ENCODE data around the gene TPK1. TPM values are rescaled to one million over a fixed set of nuclear protein-coding genes. Genes with fewer than 3 reads are reported as not detected.

The TPK1 gene
- total and polyA plus RNA-seq, 8 donors: 1.8 to 13.0 (median 4.3) TPM

GRCh38 chr7:144549861-144550260, 286.0 kb downstream of the TPK1 start:
- Histone ChIP-seq H3K4me3 (no peak overlapping the region), H3K27me3 (no peaks in the 10 kb centered on the region), H3K27ac (no peak overlapping the region), H3K36me3 (no peaks in the 10 kb centered on the region), H3K9me3 (no peaks in the 10 kb centered on the region), H3K4me1 (peaks cover 0 to 3% (median 0%) of the 10 kb centered on the region in 4 donors)
- TF ChIP-seq EP300 (IDR thresholded peaks at IDR 0.05) (no peak), CTCF (IDR thresholded peaks at IDR 0.05) (no peak), POLR2A (IDR thresholded peaks at IDR 0.05) (no peak), POLR2AphosphoS5 (IDR thresholded peaks at IDR 0.05) (no peak)
- WGBS, 5 donors: 81 to 93% (median 83%) methylated on average over 7 of the region's 7 CpGs
- intact Hi-C loops (cut with DNase I; ENCODE audit: low total_unique reads): no loop called here
- DNase-seq: no peak

GRCh38 chr7:144548556-144548955, 287.3 kb downstream of the TPK1 start:
- intact Hi-C loops (cut with DNase I; ENCODE audit: low total_unique reads): no loop called here
- Histone ChIP-seq H3K27me3 (no peaks in the 10 kb centered on the region), H3K9me3 (no peaks in the 10 kb centered on the region), H3K27ac (no peak overlapping the region), H3K4me1 (peaks cover 0 to 3% (median 0%) of the 10 kb centered on the region in 4 donors), H3K4me3 (no peak overlapping the region), H3K36me3 (no peaks in the 10 kb centered on the region)
- 81 to 92% (median 87%) methylated on average over 3 of the region's 3 CpGs for WGBS, 5 donors
- no peak for TF ChIP-seq EP300 (IDR thresholded peaks at IDR 0.05)
- TF ChIP-seq POLR2AphosphoS5 (IDR thresholded peaks at IDR 0.05): no peak
- no peak for TF ChIP-seq CTCF (IDR thresholded peaks at IDR 0.05)
- no peak for TF ChIP-seq POLR2A (IDR thresholded peaks at IDR 0.05)
- no peak for DNase-seq

GRCh38 chr7:144547888-144548287, 288.0 kb downstream of the TPK1 start:
- intact Hi-C loops (cut with DNase I; ENCODE audit: low total_unique reads): no loop called here
- TF ChIP-seq CTCF (IDR thresholded peaks at IDR 0.05) (no peak), POLR2AphosphoS5 (IDR thresholded peaks at IDR 0.05) (no peak), EP300 (IDR thresholded peaks at IDR 0.05) (no peak), POLR2A (IDR thresholded peaks at IDR 0.05) (no peak)
- 77 to 100% (median 93%) methylated on average over 1 of the region's 1 CpG for WGBS, 5 donors

GRCh38 chr7:144546782-144547181, 289.1 kb downstream of the TPK1 start:
- DNase-seq: no peak
- WGBS, 5 donors: 59 to 69% (median 60%) methylated on average over 2 of the region's 2 CpGs
- TF ChIP-seq EP300 (IDR thresholded peaks at IDR 0.05) (no peak), CTCF (IDR thresholded peaks at IDR 0.05) (no peak), POLR2A (IDR thresholded peaks at IDR 0.05) (no peak), POLR2AphosphoS5 (IDR thresholded peaks at IDR 0.05) (no peak)

More at GRCh38 chr7:144547888-144548287, 288.0 kb downstream of the TPK1 start:
- H3K27ac ChIP-seq: no peak overlapping the region
- no peak for DNase-seq
- H3K4me3 ChIP-seq: no peak overlapping the region
- H3K9me3 ChIP-seq: no peaks in the 10 kb centered on the region
- no peaks in the 10 kb centered on the region for H3K36me3 ChIP-seq
- H3K27me3 ChIP-seq: no peaks in the 10 kb centered on the region
- H3K4me1 ChIP-seq: peaks cover 0 to 3% (median 0%) of the 10 kb centered on the region in 4 donors

More at GRCh38 chr7:144546782-144547181, 289.1 kb downstream of the TPK1 start:
- intact Hi-C loops (cut with DNase I; ENCODE audit: low total_unique reads): no loop called here
- H3K27ac ChIP-seq: no peak overlapping the region
- peaks cover 0 to 3% (median 0%) of the 10 kb centered on the region in 4 donors for H3K4me1 ChIP-seq
- no peaks in the 10 kb centered on the region for H3K9me3 ChIP-seq
- H3K36me3 ChIP-seq: no peaks in the 10 kb centered on the region
- no peaks in the 10 kb centered on the region for H3K27me3 ChIP-seq
- H3K4me3 ChIP-seq: no peak overlapping the region
